GM10248 (cell line): ENCODE measurements around the gene SPOCD1.

Source experiments
- CTCF ChIA-PET: fragments of 300-600 bp; sonication (Branson Sonifier 250); formaldehyde crosslinking; extraction: SDS; loops from one replicate; lab custom pipeline; 2021; ENCODE audit warnings: antibody characterized with exemption; lab: Yijun Ruan, JAX
- POLR2A ChIA-PET: fragments of 350-650 bp; sonication (Branson Sonifier 250); formaldehyde crosslinking; extraction: SDS; loops from one replicate; lab custom pipeline; 2020; ENCODE audit warnings: antibody characterized with exemption; lab: Yijun Ruan, JAX
- DNase-seq: peaks from one replicate; pipeline ENCODE4 v3.0.0; 2012; ENCODE audit errors: extremely low spot score
- TF ChIP-seq, protein P1 (sequence below): IDR thresholded peaks from 2 replicates; pipeline ENCODE4 v1.5.1; 2012; ENCODE audit warnings: mild to moderate bottlenecking, low read depth; ENCODE audit errors: extremely low read depth, missing control alignments, control extremely low read depth

Gene SPOCD1

DNA sequence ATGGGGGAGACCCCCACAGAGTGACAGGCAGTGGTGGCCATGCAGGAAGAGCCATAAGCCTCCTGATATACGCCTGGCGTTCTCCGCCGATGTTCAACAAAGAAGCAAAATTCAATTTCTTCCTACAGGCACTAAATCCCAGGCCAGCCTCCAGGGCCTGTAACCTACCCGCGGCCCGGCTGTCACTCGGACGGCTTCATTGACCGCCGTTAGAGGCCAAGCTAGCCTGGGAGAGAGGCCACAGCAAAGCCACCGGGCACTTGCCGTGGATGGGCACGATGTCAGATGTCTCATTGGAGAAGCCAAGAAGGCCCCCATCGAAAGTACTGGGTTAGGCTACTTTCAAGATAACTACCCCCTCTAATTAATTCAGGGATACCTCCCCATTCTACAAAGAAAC, 61.4 kb downstream of the SPOCD1 start:
- no peak for DNase-seq
- TF ChIP-seq, protein P1, sequence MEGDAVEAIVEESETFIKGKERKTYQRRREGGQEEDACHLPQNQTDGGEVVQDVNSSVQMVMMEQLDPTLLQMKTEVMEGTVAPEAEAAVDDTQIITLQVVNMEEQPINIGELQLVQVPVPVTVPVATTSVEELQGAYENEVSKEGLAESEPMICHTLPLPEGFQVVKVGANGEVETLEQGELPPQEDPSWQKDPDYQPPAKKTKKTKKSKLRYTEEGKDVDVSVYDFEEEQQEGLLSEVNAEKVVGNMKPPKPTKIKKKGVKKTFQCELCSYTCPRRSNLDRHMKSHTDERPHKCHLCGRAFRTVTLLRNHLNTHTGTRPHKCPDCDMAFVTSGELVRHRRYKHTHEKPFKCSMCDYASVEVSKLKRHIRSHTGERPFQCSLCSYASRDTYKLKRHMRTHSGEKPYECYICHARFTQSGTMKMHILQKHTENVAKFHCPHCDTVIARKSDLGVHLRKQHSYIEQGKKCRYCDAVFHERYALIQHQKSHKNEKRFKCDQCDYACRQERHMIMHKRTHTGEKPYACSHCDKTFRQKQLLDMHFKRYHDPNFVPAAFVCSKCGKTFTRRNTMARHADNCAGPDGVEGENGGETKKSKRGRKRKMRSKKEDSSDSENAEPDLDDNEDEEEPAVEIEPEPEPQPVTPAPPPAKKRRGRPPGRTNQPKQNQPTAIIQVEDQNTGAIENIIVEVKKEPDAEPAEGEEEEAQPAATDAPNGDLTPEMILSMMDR: no peak
- POLR2A ChIA-PET: no interaction called here
- CTCF ChIA-PET: interaction anchor here (1.0 to 1.8 kb wide), 3 partner anchors 9 to 191 kb away, joined by 4 to 7 read pairs (median 5); no protein-coding TSS in a partner anchor

DNA sequence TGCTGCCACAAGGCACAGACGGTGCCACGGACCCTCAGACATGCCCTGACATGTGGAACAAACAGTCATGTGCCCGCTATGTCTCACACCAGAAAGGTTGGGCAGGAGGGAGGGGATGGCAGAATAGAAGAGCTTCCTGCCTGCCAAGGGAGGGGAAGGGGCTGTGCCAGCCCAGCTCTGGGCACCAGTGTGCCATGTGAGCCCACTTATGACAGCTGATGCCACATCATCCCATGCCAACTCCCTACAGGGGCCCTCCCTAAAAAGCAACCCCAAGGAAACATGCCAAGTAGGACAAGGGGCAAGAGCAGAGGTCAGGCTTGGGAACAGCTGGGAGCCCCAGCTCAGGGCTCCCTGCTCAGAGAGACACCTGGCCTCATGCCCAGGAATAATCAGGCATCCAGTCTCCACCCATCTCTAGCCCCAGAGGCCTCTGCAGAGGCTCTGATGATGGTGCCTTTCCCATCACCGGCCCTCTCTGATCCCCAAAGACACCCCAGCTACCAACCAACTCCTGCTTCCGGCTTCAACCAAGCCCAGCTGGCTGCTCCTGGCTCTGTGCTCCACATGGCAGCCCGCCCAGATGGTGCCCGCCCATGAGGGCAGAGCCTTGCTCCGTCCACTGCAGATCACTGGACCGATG, 62.0 kb downstream of the SPOCD1 start:
- no peak for DNase-seq
- TF ChIP-seq, protein P1: no peak
- ChIA-PET CTCF (interaction anchor here (1.0 to 1.2 kb wide), 3 partner anchors 9 to 190 kb away, joined by 3 to 7 read pairs (median 4); no protein-coding TSS in a partner anchor), POLR2A (no interaction called here)

DNA sequence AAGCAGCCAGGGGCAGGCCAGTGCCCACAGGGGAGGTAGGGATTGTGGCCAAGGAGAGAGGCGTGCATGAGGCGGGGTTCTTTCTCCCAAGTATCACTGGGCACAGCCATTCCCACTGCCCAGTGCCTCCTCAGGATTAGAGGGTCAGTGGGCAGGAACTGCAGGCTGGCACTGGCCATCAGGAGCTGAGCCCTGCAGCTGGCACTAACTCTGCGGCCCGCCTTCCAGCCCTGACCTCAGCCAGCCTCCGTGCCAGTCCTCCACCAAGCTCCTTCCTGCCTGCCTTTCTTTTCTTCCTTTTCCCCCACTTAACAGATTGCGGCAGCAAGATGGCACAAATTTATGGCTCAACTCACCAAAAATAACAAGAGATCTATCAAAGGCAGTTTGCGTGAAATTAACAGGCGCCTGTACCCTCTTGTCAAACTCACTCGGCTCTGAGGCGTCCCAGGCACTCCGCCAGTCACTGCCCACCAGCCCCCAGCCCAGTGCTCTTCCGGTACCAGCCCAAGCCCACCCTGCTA, 62.8 kb downstream of the SPOCD1 start:
- CTCF ChIA-PET: interaction anchor here (1.0 to 1.2 kb wide), 2 partner anchors 36 to 189 kb away, joined by 3 to 4 read pairs; no protein-coding TSS in a partner anchor
- DNase-seq: no peak
- POLR2A ChIA-PET: no interaction called here
- TF ChIP-seq, protein P1: no peak

DNA sequence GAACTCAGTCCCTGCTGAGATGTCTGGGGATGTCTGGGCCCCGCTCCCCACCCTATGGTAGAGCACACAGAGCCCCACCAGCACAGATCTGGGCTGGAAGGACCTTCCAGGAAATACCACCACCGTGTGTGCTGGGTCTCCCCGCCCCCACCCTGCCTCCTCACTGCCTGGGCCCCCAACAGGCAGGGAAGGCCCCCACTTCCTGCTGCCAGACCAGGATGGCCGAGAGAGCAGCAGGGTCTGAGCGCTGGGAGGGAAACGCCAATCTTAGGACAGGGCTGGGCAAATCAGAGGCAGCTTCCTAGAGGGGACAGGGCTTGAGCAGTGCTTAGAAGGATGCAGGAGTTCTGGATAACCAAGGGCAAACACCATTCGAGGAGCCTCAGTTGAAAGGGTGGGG, 63.6 kb downstream of the SPOCD1 start:
- ChIA-PET CTCF (no interaction called here), POLR2A (no interaction called here)
- TF ChIP-seq, protein P1: no peak
- DNase-seq: no peak

DNA sequence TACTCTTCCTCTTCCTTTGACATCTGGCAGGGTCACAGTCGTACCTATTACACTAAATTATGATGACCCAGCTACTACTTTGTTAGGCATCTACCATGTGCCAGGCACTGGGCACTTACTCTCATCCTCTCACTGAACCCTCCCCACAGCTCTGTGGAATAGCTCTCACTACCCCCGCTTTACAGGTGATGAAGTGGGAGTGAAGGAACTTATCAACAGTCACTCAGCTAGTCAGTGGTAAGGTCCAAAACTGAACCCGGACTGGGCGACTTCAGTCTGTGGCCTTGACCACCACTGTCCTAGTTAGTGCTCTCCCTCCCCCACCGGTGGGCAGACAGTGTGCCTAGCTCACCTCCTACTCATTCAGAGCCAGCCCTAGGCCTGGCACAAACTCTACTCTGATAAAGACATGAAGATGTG, 64.0 kb downstream of the SPOCD1 start:
- DNase-seq: no peak
- TF ChIP-seq, protein P1: no peak
- POLR2A ChIA-PET: no interaction called here
- CTCF ChIA-PET: no interaction called here

DNA sequence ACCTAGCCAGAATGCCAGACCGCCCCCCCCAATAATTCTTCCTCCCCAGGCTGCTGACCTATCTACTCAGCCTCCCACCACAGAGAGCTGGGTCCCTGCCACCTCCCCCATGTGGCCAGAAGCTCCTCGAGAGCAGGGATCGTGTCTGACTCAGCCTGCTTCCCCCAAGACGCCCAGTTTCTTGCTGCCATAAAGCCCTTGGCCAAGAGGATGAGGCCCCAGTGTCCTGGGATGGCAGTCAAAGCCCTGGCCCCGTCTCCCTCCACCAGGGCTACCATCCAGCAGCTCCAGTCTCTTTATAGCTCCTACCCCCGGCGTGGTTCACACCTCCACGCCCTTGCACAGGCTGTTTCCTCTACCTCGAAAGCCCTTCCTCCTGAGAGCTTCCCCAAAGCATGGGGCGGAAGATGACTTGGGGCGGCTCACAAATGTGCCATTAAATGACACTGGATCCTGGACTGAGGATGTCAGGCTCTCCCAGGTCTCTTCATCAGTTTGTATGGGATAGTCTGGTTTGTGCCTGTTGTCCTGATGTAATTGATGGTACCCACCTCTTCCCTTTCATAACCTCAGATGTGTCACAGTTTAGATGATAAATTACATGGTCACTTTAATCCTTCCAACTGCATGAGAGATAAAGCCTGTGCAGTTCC, 64.8 kb downstream of the SPOCD1 start:
- POLR2A ChIA-PET: no interaction called here
- no peak for DNase-seq
- CTCF ChIA-PET: interaction anchor here (1.1 kb wide), 1 partner anchor 26 kb away, joined by 3 read pairs; no protein-coding TSS in a partner anchor
- TF ChIP-seq, protein P1: no peak
